Prostate gland (tissue), 2 donors: ENCODE measurements around the gene TMEM45B. TPM values are rescaled to one million over a fixed set of nuclear protein-coding genes. Genes with fewer than 3 reads are reported as not detected.

Experiments
- DNase-seq: peaks from one replicate; pipeline ENCODE4 v3.0.0-alpha.2; 2019; ENCODE audit warnings: low spot score
- H3K27ac ChIP-seq, 2 donors: fragments of 200-600 bp; sonication (generic); 2 replicates each; pipeline ENCODE4 v1.5.1; 2017 to 2019
- H3K27me3 ChIP-seq: fragments of 200-600 bp; sonication (generic); replicated peaks from 2 replicates; pipeline ENCODE4 v1.5.1; 2019; ENCODE audit not compliant: insufficient read depth
- H3K36me3 ChIP-seq, 2 donors: fragments of 200-600 bp; sonication (generic); 1 replicate in 1 of 2; 2 replicates in 1 of 2; pipeline versions ENCODE4 v1.5.1 to v1.8.1; 2017 to 2019
- H3K4me1 ChIP-seq: fragments of 200-600 bp; sonication (generic); replicated peaks from 2 replicates; pipeline ENCODE4 v1.5.1; 2019
- H3K4me3 ChIP-seq, 2 donors: fragments of 200-600 bp; sonication (generic); 2 replicates each; pipeline ENCODE4 v1.5.1; 2017 to 2019
- H3K9me3 ChIP-seq: fragments of 200-600 bp; sonication (generic); 2 replicates; pipeline ENCODE4 v1.5.1; 2017
- POLR2A ChIP-seq: fragments of 450-650 bp; IDR thresholded peaks from one replicate; pipeline ENCODE4 v1.6.1; 2016; ENCODE audit warnings: antibody characterized with exemption, mild to moderate bottlenecking
- POLR2AphosphoS5 ChIP-seq: sonication (generic); formaldehyde crosslinking; IDR thresholded peaks from one replicate; pipeline ENCODE4 v1.6.1; 2017; ENCODE audit warnings: antibody characterized with exemption
- WGBS: methylation state at CpG from one replicate; pipeline ENCODE4 v1.1.5; 2018; 5-methylcytosine and 5-hydroxymethylcytosine counted together
- intact Hi-C: fragments of 100-400 bp; cut with DNase I; formaldehyde crosslinking; loops from one replicate; pipeline ENCODE4 v1.14.2; 2022
- small RNA-seq, 2 donors: library from RNA; depleted of rRNA; stranded (forward); fragments of <200 nt; gene quantifications; one replicate each; pipeline ENCODE3, GENCODE V24; 2016
- total RNA-seq, 2 donors: library from RNA; depleted of rRNA; stranded (reverse); fragments of >200 nt; gene quantifications; one replicate each; pipeline ENCODE4 v1.1.0, GENCODE V29; 2016

TMEM45B gene
- total RNA-seq, 2 donors from 2014 or later = 5.2 to 11.0 TPM

GRCh38 chr11:129905402-129905801, 89.8 kb downstream of the TMEM45B start:
- Histone ChIP-seq H3K9me3 (no peaks in the 10 kb centered on the region), H3K4me1 (no peaks in the 10 kb centered on the region), H3K27ac (no peak overlapping the region), H3K36me3 (no peaks in the 10 kb centered on the region), H3K27me3 (no peaks in the 10 kb centered on the region), H3K4me3 (no peak overlapping the region)
- DNase-seq = peak; percentile 20
- WGBS = 83% methylated on average over 8 of the region's 8 CpGs
- TF ChIP-seq POLR2A (no peak), POLR2AphosphoS5 (peak; percentile 44)
- intact Hi-C loops = no loop called here

Small RNAs within 50 kb of the gene (small RNA-seq; reads per million reads assigned to genes)
- gene AP003327.1 = 0 reads per million in 2 donors

Other genes starting within 250 kb of the TMEM45B start
- gene NFRKB, start 79.7 kb downstream of the TMEM45B start, total RNA-seq = 10 to 100 TPM; 26.2 to 51.4 TPM
- 1 to 10 TPM; 7.0 to 7.7 TPM for gene PRDM10, start 187.0 kb downstream of the TMEM45B start, total RNA-seq